Measurements from ENCODE around the gene KANTR.
A peak's percentile ranks its signal among the peaks of the same experiment; 100 is the strongest.

Gene KANTR

GRCh38 chrX:53093748-53094581 is at the start of gene KANTR:
TSS of gene KANTR (plus strand) at chrX:53094142. CDS start at chrX:53124273, 30,131 bp downstream.
- Histone ChIP-seq H3K4me1 (ENCODE audit: insufficient read depth, low read length) (peaks cover 7% of the 10 kb centered on the region), H3K27me3 (ENCODE audit: insufficient read depth, low read length) (no peaks in the 10 kb centered on the region), H2AFZ (ENCODE audit: low read depth, low read length) (peak within 1 kb of the TSS; percentile 71), H3K9me3 (ENCODE audit: low read length) (no peaks in the 10 kb centered on the region), H3K4me3 (ENCODE audit: low read length) (peak within 1 kb of the TSS; percentile 54), H3K36me3 (ENCODE audit: insufficient read depth, low read length) (no peaks in the 10 kb centered on the region)

DNA sequence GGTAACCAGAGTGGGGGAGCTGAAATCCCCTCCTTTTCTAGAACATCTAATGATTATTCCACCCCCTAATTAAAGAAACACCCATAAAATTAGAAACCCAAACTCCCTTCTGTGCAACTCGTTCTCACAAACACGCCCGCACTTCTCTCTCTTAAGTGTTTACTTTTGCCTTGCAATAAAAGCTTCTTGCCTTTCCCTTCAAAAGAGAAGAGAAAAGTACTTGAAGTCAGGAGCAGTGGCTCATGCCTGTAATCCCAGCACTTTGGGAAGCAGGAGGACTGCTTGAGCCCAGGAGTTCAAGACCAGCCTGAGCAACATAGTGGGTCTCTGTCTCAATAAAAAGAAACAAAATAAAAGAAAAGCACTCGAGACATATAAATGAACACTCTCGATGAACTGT is 48.9 kb upstream of the KANTR start:
- no peaks in the 10 kb centered on the region for H3K9me3 ChIP-seq (ENCODE audit: low read length)
- H3K36me3 ChIP-seq (ENCODE audit: insufficient read depth, low read length): no peaks in the 10 kb centered on the region
- H2AFZ ChIP-seq (ENCODE audit: low read depth, low read length): no peak overlapping the region
- no peaks in the 10 kb centered on the region for H3K27me3 ChIP-seq (ENCODE audit: insufficient read depth, low read length)
- peaks cover 10% of the 10 kb centered on the region for H3K4me1 ChIP-seq (ENCODE audit: insufficient read depth, low read length)
- H3K4me3 ChIP-seq (ENCODE audit: low read length): no peak overlapping the region

DNA sequence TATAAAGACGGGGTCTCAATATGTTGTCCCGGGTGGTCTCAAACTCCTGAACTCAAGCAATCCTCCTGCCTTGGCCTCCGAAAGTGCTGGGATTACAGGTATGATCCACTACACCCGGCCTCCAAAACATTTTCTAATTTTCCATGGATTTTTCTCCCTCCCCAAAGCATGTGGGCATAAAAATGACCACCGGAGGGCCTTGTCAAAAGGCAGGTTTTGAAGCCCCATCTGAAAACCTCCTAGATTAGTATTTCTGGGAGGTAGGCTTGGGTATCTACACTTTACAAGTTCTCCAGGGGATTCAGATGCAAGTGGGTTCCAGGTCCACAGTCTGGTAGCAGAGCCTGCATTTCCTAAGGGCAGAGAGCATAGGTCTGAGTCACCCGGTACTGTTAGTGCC is 46.7 kb upstream of the KANTR start:
- Histone ChIP-seq H3K9me3 (ENCODE audit: low read length) (no peaks in the 10 kb centered on the region), H3K36me3 (ENCODE audit: insufficient read depth, low read length) (no peaks in the 10 kb centered on the region), H2AFZ (ENCODE audit: low read depth, low read length) (no peak overlapping the region), H3K4me1 (ENCODE audit: insufficient read depth, low read length) (peaks cover 22% of the 10 kb centered on the region), H3K4me3 (ENCODE audit: low read length) (peak overlapping the region; percentile 45), H3K27me3 (ENCODE audit: insufficient read depth, low read length) (no peaks in the 10 kb centered on the region)

DNA sequence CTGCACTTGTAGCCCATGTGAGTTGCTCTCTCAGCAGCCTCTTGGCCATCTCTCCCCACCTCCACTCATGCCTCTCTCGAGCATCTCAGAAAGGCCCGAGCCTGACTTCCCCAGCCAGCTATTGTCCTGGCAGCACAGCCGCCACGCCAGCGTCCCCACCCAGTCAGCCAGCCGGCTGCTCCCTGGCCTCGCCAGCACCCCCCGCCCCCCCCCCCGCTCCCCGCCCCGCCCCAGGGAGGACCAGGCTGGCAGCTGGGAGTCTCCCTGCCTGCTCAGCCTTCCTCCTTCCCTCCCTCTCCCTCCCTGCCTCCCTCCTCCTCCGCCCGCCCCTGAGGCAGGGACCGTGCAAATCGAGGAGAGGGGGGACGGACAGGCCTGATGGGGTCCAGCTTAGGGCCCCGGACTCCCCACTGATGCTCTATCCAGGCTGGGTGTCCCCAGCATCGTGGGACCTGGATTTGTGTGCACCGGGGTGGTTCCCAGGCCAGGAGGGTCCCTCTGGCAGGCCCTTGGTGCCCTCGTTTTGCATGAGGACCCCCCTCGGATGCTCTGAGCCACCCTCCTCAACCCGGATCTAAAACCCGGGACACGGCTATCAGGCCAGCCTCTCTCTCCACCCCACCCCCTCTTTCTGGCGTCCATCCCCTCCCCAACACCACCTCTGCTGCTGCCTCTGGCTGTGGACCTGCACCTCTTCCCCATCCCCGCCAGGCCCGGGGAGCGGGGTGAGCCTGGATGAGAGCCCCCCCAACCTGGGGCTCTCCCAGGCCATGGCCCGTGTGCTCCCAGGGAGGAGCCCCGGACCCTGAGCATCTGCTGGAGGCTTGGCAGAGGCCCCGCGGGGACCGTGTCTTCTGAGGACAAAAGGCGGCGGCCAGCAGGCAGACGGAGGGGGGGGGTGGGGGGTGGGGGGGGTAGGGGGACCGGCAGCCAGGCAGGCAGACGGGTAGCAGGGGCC is 45.5 kb upstream of the KANTR start, which contains the start of gene GPR173:
Gene GPR173, plus strand, starts transcription at position 621 of the 958 bp plus-strand sequence. CDS start 27,833 bp downstream, outside the sequence.
- H3K4me1 ChIP-seq (ENCODE audit: insufficient read depth, low read length): peaks cover 22% of the 10 kb centered on the region
- no peaks in the 10 kb centered on the region for H3K27me3 ChIP-seq (ENCODE audit: insufficient read depth, low read length)
- H3K36me3 ChIP-seq (ENCODE audit: insufficient read depth, low read length): no peaks in the 10 kb centered on the region
- H3K4me3 ChIP-seq (ENCODE audit: low read length): peak within 1 kb of the TSS; percentile 67
- peak within 1 kb of the TSS; percentile 52 for H2AFZ ChIP-seq (ENCODE audit: low read depth, low read length)
- no peaks in the 10 kb centered on the region for H3K9me3 ChIP-seq (ENCODE audit: low read length)

- Histone ChIP-seq H3K4me1 (ENCODE audit: insufficient read depth, low read length) (peaks cover 22% of the 10 kb centered on the region), H2AFZ (ENCODE audit: low read depth, low read length) (no peak overlapping the region), H3K36me3 (ENCODE audit: insufficient read depth, low read length) (no peaks in the 10 kb centered on the region), H3K4me3 (ENCODE audit: low read length) (peak overlapping the region; percentile 67), H3K9me3 (ENCODE audit: low read length) (no peaks in the 10 kb centered on the region), H3K27me3 (ENCODE audit: insufficient read depth, low read length) (no peaks in the 10 kb centered on the region)
Observed at GRCh38 chrX:53049127-53049517, 44.8 kb upstream of the KANTR start.

DNA sequence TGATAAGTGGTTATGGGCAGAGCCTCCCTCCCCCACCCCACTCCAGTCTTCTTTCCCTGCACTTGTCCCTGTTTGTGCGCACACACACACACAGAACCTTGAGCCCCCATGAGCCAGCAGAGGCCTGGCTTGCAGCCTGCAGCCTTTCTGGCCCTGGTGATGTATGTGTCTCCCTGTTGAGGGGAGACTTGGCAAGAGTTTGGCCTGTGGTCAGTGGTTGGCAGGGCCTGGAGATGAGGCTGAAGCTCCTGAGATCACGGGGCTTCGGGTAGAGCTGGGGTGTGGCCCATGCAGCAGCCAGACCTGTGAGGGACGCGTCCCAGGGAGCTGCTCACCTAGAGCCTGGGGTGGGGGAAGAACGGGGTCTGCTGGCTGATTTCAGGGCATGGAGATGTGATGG is 43.1 kb upstream of the KANTR start:
- Histone ChIP-seq H3K4me3 (ENCODE audit: low read length) (peak overlapping the region; percentile 67), H3K4me1 (ENCODE audit: insufficient read depth, low read length) (peaks cover 22% of the 10 kb centered on the region), H3K9me3 (ENCODE audit: low read length) (no peaks in the 10 kb centered on the region), H3K27me3 (ENCODE audit: insufficient read depth, low read length) (no peaks in the 10 kb centered on the region), H2AFZ (ENCODE audit: low read depth, low read length) (no peak overlapping the region), H3K36me3 (ENCODE audit: insufficient read depth, low read length) (no peaks in the 10 kb centered on the region)

GRCh38 chrX:53055244-53055849 is 38.6 kb upstream of the KANTR start:
- peaks cover 8% of the 10 kb centered on the region for H3K4me1 ChIP-seq (ENCODE audit: insufficient read depth, low read length)
- no peak overlapping the region for H3K4me3 ChIP-seq (ENCODE audit: low read length)
- H3K9me3 ChIP-seq (ENCODE audit: low read length): no peaks in the 10 kb centered on the region
- no peaks in the 10 kb centered on the region for H3K27me3 ChIP-seq (ENCODE audit: insufficient read depth, low read length)
- no peak overlapping the region for H2AFZ ChIP-seq (ENCODE audit: low read depth, low read length)
- no peaks in the 10 kb centered on the region for H3K36me3 ChIP-seq (ENCODE audit: insufficient read depth, low read length)

DNA sequence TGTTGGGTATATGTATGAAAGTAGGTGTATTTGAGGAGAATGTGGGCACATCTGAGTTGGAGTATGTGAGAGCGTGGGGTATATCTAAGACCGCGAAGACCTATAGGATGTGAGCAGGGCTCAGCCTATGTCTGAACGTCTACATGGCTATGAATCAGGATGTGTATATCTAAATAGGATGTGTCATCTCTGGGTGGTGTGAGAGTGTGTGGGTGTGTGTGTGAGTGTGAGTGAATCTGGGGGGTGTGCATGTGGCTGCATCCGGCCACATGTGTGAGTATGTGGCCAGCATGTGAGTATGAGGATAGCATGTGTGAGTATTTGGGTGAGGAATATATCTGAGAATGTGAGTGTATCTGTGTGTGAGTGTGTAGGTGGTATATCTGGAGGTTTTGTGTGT is 37.6 kb upstream of the KANTR start:
- Histone ChIP-seq H2AFZ (ENCODE audit: low read depth, low read length) (no peak overlapping the region), H3K4me3 (ENCODE audit: low read length) (no peak overlapping the region), H3K27me3 (ENCODE audit: insufficient read depth, low read length) (no peaks in the 10 kb centered on the region), H3K9me3 (ENCODE audit: low read length) (no peaks in the 10 kb centered on the region), H3K36me3 (ENCODE audit: insufficient read depth, low read length) (no peaks in the 10 kb centered on the region), H3K4me1 (ENCODE audit: insufficient read depth, low read length) (peaks cover 1% of the 10 kb centered on the region)

GRCh38 chrX:53065104-53065503 is 28.8 kb upstream of the KANTR start:
- Histone ChIP-seq H3K36me3 (ENCODE audit: insufficient read depth, low read length) (peaks cover 4% of the 10 kb centered on the region), H2AFZ (ENCODE audit: low read depth, low read length) (no peak overlapping the region), H3K9me3 (ENCODE audit: low read length) (no peaks in the 10 kb centered on the region), H3K4me1 (ENCODE audit: insufficient read depth, low read length) (no peaks in the 10 kb centered on the region), H3K4me3 (ENCODE audit: low read length) (no peak overlapping the region), H3K27me3 (ENCODE audit: insufficient read depth, low read length) (no peaks in the 10 kb centered on the region)

DNA sequence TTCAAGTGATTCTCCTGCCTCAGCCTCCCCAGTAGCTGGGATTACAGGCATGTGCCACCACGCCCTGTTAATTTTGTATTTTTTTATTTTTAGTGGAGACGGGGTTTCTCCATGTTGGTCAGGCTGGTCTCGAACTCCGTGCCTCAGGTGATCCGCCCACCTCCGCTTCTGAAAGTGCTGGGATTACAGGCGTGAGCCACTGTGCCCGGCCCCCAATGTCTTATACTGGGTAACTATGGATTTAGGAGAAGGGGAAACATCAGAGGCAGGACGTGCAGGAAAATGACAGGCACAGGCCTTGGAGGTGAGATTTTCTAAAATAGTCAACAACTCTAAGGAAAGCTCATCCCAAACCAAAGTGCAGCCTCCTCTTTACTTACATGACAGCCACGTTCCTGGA is 22.9 kb upstream of the KANTR start:
- no peak overlapping the region for H2AFZ ChIP-seq (ENCODE audit: low read depth, low read length)
- H3K4me3 ChIP-seq (ENCODE audit: low read length): no peak overlapping the region
- no peaks in the 10 kb centered on the region for H3K27me3 ChIP-seq (ENCODE audit: insufficient read depth, low read length)
- H3K9me3 ChIP-seq (ENCODE audit: low read length): no peaks in the 10 kb centered on the region
- H3K4me1 ChIP-seq (ENCODE audit: insufficient read depth, low read length): peaks cover 2% of the 10 kb centered on the region
- H3K36me3 ChIP-seq (ENCODE audit: insufficient read depth, low read length): no peaks in the 10 kb centered on the region

DNA sequence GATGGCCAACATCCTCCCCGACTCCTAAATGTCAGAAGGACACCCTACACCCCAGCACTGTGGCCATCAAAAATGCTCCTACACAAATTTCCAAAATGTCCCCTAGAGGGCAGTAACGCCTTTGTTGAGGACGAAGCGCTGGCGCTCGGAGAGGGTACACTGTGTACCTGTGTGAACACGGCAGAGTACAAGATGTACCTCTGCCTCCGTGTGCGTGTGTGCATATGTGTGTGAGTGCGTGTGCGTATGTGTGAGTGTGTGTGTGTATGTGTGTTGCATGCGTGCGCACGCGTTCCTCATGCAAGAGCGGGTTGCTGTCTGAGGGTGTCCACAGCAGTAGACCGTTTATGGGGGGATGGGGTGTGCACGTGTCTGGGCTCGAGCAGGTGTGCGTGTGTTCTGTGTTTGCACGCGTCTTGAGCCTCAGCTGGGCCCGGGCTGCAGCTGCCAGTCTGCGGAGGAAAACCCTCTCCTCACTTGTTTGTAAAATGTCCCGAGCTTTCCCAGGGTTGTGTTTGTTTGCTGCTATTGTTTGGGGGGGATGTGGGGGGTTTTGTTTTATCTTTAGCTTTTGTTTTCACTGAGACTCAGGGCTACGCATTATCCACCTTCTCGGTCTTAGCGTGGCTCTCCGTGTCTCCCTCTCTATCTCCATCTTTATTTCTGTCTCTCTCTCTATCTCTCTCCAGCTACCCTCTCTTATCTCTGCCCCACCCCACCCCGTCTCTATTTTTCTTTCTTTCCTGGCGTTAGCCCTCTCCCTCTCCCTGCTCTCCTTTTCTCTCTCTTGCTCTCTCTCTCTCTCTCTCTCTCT is 22.1 kb upstream of the KANTR start:
- no peak overlapping the region for H2AFZ ChIP-seq (ENCODE audit: low read depth, low read length)
- H3K36me3 ChIP-seq (ENCODE audit: insufficient read depth, low read length): peaks cover 6% of the 10 kb centered on the region
- H3K4me1 ChIP-seq (ENCODE audit: insufficient read depth, low read length): peaks cover 2% of the 10 kb centered on the region
- H3K27me3 ChIP-seq (ENCODE audit: insufficient read depth, low read length): no peaks in the 10 kb centered on the region
- H3K4me3 ChIP-seq (ENCODE audit: low read length): no peak overlapping the region
- no peaks in the 10 kb centered on the region for H3K9me3 ChIP-seq (ENCODE audit: low read length)

DNA sequence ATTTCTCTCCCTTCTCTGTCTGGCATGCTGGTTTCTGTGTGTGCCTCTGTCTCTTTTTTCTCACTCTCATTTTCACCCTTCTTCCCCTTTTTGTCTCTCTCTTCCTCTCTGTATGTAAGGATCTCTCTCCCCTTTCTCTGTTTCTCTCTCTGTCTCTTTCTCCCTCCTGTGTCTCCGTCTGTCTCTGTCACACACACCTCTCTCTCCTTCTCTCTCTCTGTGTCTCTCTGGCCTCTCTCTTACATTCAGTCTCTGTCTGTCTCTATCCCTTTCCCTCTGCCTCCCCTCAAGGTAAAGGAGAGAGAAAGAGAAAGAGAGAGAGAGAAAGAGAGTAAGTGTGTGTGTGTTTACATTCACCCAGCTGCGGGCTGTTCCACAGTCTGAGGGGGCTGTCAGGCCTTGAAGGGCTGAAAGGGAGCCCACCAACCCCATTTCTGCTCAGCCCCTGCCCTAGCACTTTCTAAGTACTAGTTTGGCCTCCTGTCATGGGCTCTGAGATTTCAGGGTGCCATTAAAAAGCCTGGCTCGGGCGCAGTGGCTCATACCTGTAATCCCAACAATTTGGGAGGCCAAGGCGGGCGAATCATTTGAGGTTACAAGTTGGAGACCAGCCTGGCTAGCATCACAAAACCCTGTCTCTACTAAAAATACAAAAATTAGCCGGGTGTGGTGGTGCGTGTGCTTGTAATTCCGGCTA is 21.4 kb upstream of the KANTR start:
- Histone ChIP-seq H3K4me1 (ENCODE audit: insufficient read depth, low read length) (peaks cover 2% of the 10 kb centered on the region), H3K36me3 (ENCODE audit: insufficient read depth, low read length) (peaks cover 6% of the 10 kb centered on the region), H3K4me3 (ENCODE audit: low read length) (no peak overlapping the region), H3K27me3 (ENCODE audit: insufficient read depth, low read length) (no peaks in the 10 kb centered on the region), H3K9me3 (ENCODE audit: low read length) (no peaks in the 10 kb centered on the region), H2AFZ (ENCODE audit: low read depth, low read length) (peak overlapping the region; percentile 20)
